Measurements from ENCODE around the gene PSAPL1.
"Not testable (repeated sequence)": the region's sequence is repeated elsewhere in the genome, so short reads cannot be mapped to it uniquely, and the experiment has no call there.

PSAPL1 gene

GRCh38 chr4:7457201-7458065, 22.7 kb upstream of the PSAPL1 start:
- no peak for DNase-seq

GRCh38 chr4:7452802-7453201, 18.1 kb upstream of the PSAPL1 start:
- DNase-seq = not testable (repeated sequence)

GRCh38 chr4:7451800-7452199, 17.1 kb upstream of the PSAPL1 start:
- DNase-seq = no peak

- DNase-seq = no peak
These were observed 16.7 kb upstream of the PSAPL1 start for GRCh38 chr4:7451434-7451789.

- DNase-seq = no peak
These were observed 16.2 kb upstream of the PSAPL1 start for GRCh38 chr4:7450775-7451433.

GRCh38 chr4:7448036-7448435, 13.3 kb upstream of the PSAPL1 start:
- DNase-seq = no peak

GRCh38 chr4:7447236-7447635, 12.5 kb upstream of the PSAPL1 start:
- DNase-seq = no peak

GRCh38 chr4:7444731-7445130, 10.0 kb upstream of the PSAPL1 start:
- no peak for DNase-seq

GRCh38 chr4:7444314-7444713, 9.6 kb upstream of the PSAPL1 start:
- no peak for DNase-seq

- DNase-seq = no peak
These were observed 7.9 kb upstream of the PSAPL1 start for GRCh38 chr4:7442574-7443162.

GRCh38 chr4:7441201-7441600, 6.5 kb upstream of the PSAPL1 start:
- no peak for DNase-seq

GRCh38 chr4:7439699-7440098, 5.0 kb upstream of the PSAPL1 start:
- no peak for DNase-seq

GRCh38 chr4:7436256-7436655, 1.5 kb upstream of the PSAPL1 start:
- DNase-seq = no peak

- DNase-seq = no peak
These were observed 836 bp upstream of the PSAPL1 start for GRCh38 chr4:7435471-7436061.

- DNase-seq = no peak
These were observed 477 bp downstream of the PSAPL1 start for GRCh38 chr4:7434141-7434765.

GRCh38 chr4:7433376-7434140, 1.2 kb downstream of the PSAPL1 start:
- no peak for DNase-seq

GRCh38 chr4:7432531-7433375, 2.0 kb downstream of the PSAPL1 start:
- no peak for DNase-seq

GRCh38 chr4:7431696-7432530, 2.8 kb downstream of the PSAPL1 start:
- DNase-seq = no peak

- DNase-seq = no peak
These were observed 3.6 kb downstream of the PSAPL1 start for GRCh38 chr4:7430965-7431695.
